Iris pigment epithelial cell (primary cell): ENCODE measurements around the gene XIST.
"Not testable (repeated sequence)": the region's sequence is repeated elsewhere in the genome, so short reads cannot be mapped to it uniquely, and the experiment has no call there.

ENCODE experiments used
- DNase-seq: peaks from one replicate; pipeline ENCODE4 v3.0.0-alpha.2; 2011; ENCODE audit warnings: low read depth

The XIST gene

GRCh38 chrX:73852467-73852866 lies at the start of gene XIST:
Gene XIST (minus strand): TSS chrX:73852714.
- peak; percentile 84 for DNase-seq

GRCh38 chrX:73898315-73898714 lies 45.8 kb upstream of the XIST start:
- not testable (repeated sequence) for DNase-seq

GRCh38 chrX:73892515-73893090 lies 40.1 kb upstream of the XIST start:
- DNase-seq: not testable (repeated sequence)

- DNase-seq: not testable (repeated sequence)
These were observed 29.7 kb upstream of the XIST start for GRCh38 chrX:73882260-73882659.

- peak; percentile 22 for DNase-seq
These were observed 25.2 kb upstream of the XIST start for GRCh38 chrX:73877687-73878086.

GRCh38 chrX:73876911-73877310 lies 24.4 kb upstream of the XIST start:
- no peak for DNase-seq

- DNase-seq: no peak
These were observed 16.4 kb upstream of the XIST start for GRCh38 chrX:73868916-73869315.

- no peak for DNase-seq
These were observed 14.6 kb upstream of the XIST start for GRCh38 chrX:73867144-73867543.

GRCh38 chrX:73863852-73864251 lies 11.3 kb upstream of the XIST start:
- no peak for DNase-seq

GRCh38 chrX:73863268-73863667 lies 10.8 kb upstream of the XIST start:
- DNase-seq: no peak

- no peak for DNase-seq
These were observed 7.1 kb upstream of the XIST start for GRCh38 chrX:73859622-73860021.

GRCh38 chrX:73855546-73855945 lies 3.0 kb upstream of the XIST start:
- peak; percentile 74 for DNase-seq

- DNase-seq: no peak
These were observed 492 bp downstream of the XIST start for GRCh38 chrX:73852022-73852421.

GRCh38 chrX:73851014-73852009 lies 1.2 kb downstream of the XIST start:
- peak; percentile 96 for DNase-seq

- DNase-seq: peak; percentile 47
These were observed 2.1 kb downstream of the XIST start for GRCh38 chrX:73850124-73851013.

- no peak for DNase-seq
These were observed 3.4 kb downstream of the XIST start for GRCh38 chrX:73849073-73849472.

- DNase-seq: no peak
These were observed 4.5 kb downstream of the XIST start for GRCh38 chrX:73847991-73848390.

GRCh38 chrX:73847100-73847499 lies 5.4 kb downstream of the XIST start:
- DNase-seq: no peak

GRCh38 chrX:73842541-73843234 lies 9.8 kb downstream of the XIST start:
- DNase-seq: no peak

GRCh38 chrX:73841337-73841736 lies 11.2 kb downstream of the XIST start:
- DNase-seq: no peak

- DNase-seq: no peak
These were observed 12.2 kb downstream of the XIST start for GRCh38 chrX:73840120-73840924.
